Measurements from ENCODE around the gene ERGIC1. TPM values are rescaled to one million over a fixed set of nuclear protein-coding genes. Genes with fewer than 3 reads are reported as not detected.

The ERGIC1 gene
- total and polyA plus RNA-seq, 8 donors = 116 to 229 (median 125) TPM

DNA sequence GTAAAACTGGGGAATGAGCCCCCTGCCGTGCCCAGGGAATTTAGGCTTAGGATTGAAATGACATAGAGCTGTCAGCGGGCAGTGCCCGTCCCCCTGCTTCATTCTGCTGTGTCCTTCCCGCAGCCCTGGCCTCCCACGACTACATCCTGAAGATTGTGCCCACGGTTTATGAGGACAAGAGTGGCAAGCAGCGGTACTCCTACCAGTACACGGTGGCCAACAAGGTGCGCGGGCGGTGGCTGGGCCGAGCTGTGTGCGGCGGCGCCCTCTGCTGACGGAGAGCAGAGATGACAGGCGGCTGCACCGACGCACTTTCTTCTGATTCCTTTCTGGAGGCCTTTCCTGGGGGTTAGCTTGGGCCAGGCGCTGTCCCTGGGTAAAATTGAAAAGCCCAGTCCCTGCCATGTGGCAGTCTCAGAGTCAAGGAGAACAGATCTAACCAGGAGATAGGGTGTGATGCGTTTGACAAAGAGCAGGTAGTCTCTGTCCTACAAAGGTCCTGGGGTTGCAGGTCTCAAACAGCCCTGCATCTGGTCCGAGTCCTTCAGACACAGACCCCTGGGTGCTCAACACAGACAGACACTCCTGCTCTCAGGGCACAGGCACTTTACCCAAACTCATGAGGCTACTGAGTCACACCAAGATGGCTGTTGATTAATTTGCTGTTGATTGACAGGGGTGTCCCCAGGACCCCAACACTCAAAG is 98.4 kb downstream of the ERGIC1 start:
- H3K4me3 ChIP-seq = no peak overlapping the region
- H3K4me1 ChIP-seq = peaks cover 5 to 24% of the 10 kb centered on the region in 2 donors
- peak overlapping the region; percentile 34 to 57 for H3K27ac ChIP-seq
- no peaks in the 10 kb centered on the region for H3K27me3 ChIP-seq
- ATAC-seq (peak; percentile 98), DNase-seq (peak; percentile 37 to 96 (median 70))
- no peaks in the 10 kb centered on the region for H3K9me3 ChIP-seq
- H3K36me3 ChIP-seq = peaks cover 0 to 60% of the 10 kb centered on the region in 2 donors
- TF ChIP-seq, protein P1, sequence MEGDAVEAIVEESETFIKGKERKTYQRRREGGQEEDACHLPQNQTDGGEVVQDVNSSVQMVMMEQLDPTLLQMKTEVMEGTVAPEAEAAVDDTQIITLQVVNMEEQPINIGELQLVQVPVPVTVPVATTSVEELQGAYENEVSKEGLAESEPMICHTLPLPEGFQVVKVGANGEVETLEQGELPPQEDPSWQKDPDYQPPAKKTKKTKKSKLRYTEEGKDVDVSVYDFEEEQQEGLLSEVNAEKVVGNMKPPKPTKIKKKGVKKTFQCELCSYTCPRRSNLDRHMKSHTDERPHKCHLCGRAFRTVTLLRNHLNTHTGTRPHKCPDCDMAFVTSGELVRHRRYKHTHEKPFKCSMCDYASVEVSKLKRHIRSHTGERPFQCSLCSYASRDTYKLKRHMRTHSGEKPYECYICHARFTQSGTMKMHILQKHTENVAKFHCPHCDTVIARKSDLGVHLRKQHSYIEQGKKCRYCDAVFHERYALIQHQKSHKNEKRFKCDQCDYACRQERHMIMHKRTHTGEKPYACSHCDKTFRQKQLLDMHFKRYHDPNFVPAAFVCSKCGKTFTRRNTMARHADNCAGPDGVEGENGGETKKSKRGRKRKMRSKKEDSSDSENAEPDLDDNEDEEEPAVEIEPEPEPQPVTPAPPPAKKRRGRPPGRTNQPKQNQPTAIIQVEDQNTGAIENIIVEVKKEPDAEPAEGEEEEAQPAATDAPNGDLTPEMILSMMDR (IDR thresholded peaks at IDR 0.05) = peak; percentile 91
- intact Hi-C loops (cut with DNase I) = loop anchor here in 1 of 2 donors (5.0 to 10.0 kb wide), 2 partner anchors 215 to 458 kb away; no protein-coding TSS in a partner anchor

DNA sequence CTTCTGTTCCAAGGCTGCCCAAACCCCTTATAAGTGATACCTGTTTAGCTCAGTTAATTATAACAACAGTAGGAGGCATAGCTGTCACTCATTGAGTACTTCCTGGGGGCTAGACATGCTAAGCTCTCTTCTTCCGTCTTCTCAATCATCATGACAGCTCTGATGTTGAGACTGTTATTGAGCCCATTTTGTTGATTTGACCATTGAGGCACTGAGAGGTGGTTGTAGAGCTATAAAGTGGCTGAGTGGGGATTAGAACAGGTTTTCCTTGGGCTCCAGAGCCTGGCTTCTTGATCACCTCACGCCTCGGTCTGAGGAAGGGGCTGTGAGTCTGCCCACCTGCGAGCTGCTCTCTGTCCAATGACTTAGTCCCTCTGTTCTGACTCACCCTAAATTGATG is 99.2 kb downstream of the ERGIC1 start:
- TF ChIP-seq, protein P1 (IDR thresholded peaks at IDR 0.05) = no peak
- intact Hi-C loops (cut with DNase I) = loop anchor here in 1 of 2 donors (5.0 to 10.0 kb wide), 2 partner anchors 216 to 458 kb away; no protein-coding TSS in a partner anchor
- H3K4me1 ChIP-seq = peaks cover 5 to 24% of the 10 kb centered on the region in 2 donors
- no peak overlapping the region for H3K4me3 ChIP-seq
- H3K36me3 ChIP-seq = peaks cover 0 to 61% of the 10 kb centered on the region in 2 donors
- DNase-seq (peak in 1 of 4 donors; percentile 10), ATAC-seq (no peak)
- H3K27me3 ChIP-seq = no peaks in the 10 kb centered on the region
- no peaks in the 10 kb centered on the region for H3K9me3 ChIP-seq
- H3K27ac ChIP-seq = no peak overlapping the region

DNA sequence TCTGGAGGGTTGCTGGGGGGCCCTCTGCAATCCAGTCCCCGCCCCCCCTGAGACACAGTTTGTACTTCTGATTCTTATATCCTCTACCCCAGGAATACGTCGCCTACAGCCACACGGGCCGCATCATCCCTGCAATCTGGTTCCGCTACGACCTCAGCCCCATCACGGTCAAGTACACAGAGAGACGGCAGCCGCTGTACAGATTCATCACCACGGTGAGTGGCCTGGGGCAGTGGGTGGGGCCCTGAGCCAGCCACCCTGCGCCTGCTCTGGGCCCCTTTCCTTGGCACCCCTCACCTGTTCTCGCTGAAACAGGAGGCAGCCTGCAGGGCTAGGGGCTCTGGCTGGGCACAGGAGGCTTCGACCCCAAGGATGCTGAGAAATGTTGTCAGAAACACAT is 101.0 kb downstream of the ERGIC1 start:
- Histone ChIP-seq H3K36me3 (peaks cover 0 to 71% of the 10 kb centered on the region in 2 donors), H3K4me3 (no peak overlapping the region), H3K27me3 (no peaks in the 10 kb centered on the region), H3K27ac (no peak overlapping the region), H3K9me3 (no peaks in the 10 kb centered on the region), H3K4me1 (peaks cover 5 to 24% of the 10 kb centered on the region in 2 donors)
- intact Hi-C loops (cut with DNase I) = loop anchor here in 1 of 2 donors (10.0 kb wide), 1 partner anchor 460 kb away; no protein-coding TSS in a partner anchor
- DNase-seq (peak in 1 of 4 donors; percentile 52), ATAC-seq (no peak)
- TF ChIP-seq, protein P1 (IDR thresholded peaks at IDR 0.05) = no peak

DNA sequence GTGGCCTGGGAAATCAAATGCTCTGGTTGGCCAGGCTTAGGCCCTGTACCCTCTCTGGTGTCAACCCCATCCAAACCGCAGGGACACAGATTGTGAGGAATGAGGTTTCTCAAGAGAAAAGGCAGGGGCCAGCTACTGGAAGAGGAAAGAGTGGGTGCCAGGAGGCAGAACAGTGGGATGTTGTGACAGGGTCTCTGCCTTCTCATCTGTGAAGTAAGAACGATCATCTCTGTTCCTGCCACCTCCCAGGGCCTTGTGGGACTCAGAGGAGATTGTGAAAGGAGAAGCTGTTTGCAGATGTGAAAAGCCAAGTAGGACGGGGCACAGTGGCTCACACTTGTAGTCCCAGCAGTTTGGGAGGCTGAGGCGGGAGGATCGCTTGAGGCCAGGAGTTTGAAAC is 102.3 kb downstream of the ERGIC1 start:
- TF ChIP-seq, protein P1 (IDR thresholded peaks at IDR 0.05) = no peak
- no peak for DNase-seq
- peaks cover 5 to 12% of the 10 kb centered on the region in 2 donors for H3K4me1 ChIP-seq
- H3K27ac ChIP-seq = no peak overlapping the region
- H3K9me3 ChIP-seq = no peaks in the 10 kb centered on the region
- ATAC-seq = no peak
- H3K36me3 ChIP-seq = peaks cover 0 to 83% of the 10 kb centered on the region in 2 donors
- intact Hi-C loops (cut with DNase I) = loop anchor here in 1 of 2 donors (10.0 kb wide), 1 partner anchor 462 kb away; no protein-coding TSS in a partner anchor
- no peaks in the 10 kb centered on the region for H3K27me3 ChIP-seq
- H3K4me3 ChIP-seq = no peak overlapping the region

DNA sequence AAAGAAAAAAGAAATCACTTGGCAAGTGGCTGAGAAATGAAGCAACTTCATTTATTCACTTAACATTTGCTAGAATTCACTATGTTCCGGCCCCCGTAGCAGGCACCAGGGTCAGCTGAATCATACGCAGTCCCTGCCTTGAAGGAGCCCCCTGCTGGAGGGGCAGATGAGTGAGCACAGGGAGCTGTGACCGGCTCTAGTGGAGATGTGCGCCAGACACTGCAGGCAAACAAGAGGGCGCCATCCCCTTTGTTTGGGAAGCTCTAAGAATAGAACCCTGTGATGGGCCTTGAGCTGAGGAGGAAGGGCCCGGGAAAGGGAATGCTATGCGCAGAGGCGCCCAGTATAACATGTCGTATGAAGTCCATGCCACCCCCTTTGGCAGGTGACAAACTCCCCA is 105.0 kb downstream of the ERGIC1 start:
- ATAC-seq = no peak
- no peak overlapping the region for H3K4me3 ChIP-seq
- no peaks in the 10 kb centered on the region for H3K9me3 ChIP-seq
- peak in 1 of 4 donors; percentile 58 for DNase-seq
- peaks cover 0 to 92% of the 10 kb centered on the region in 2 donors for H3K36me3 ChIP-seq
- intact Hi-C loops (cut with DNase I) = loop anchor here in 1 of 2 donors (10.0 kb wide), 1 partner anchor 464 kb away; no protein-coding TSS in a partner anchor
- no peak overlapping the region for H3K27ac ChIP-seq
- TF ChIP-seq, protein P1 (IDR thresholded peaks at IDR 0.05) = no peak
- no peaks in the 10 kb centered on the region for H3K27me3 ChIP-seq
- H3K4me1 ChIP-seq = no peaks in the 10 kb centered on the region

All from left lung (tissue), 10 donors.